T-helper 17 cell (primary cell): ENCODE results near the gene TIMM50. TPM values are rescaled to one million over a fixed set of nuclear protein-coding genes. Genes with fewer than 3 reads are reported as not detected.
A peak's percentile ranks its signal among the peaks of the same experiment; 100 is the strongest.
"Not testable (repeated sequence)": the region's sequence is repeated elsewhere in the genome, so short reads cannot be mapped to it uniquely, and the experiment has no call there.

Experiments
- ATAC-seq: fragments of 150-1000 bp; cut with Tn5 transposase; 2 replicates; pipeline ENCODE4 v1.10.0; 2021; ENCODE audit warnings: mild to moderate bottlenecking, moderate library complexity
- DNase-seq, 3 donors: peaks; one replicate each; pipeline versions ENCODE4 v3.0.0 to v3.0.0-alpha.2; 2020 to 2021
- H3K9me3 ChIP-seq: one replicate; pipeline ENCODE4 v1.7.0; 2013; ENCODE audit warnings: low read length, mild to moderate bottlenecking; ENCODE audit not compliant: control insufficient read depth, poor library complexity, severe bottlenecking
- H3K27ac Mint-ChIP-seq: one replicate; pipeline ENCODE4 v1.8.0; 2022; ENCODE audit warnings: mild to moderate bottlenecking, moderate library complexity, mixed read lengths
- H3K27me3 Mint-ChIP-seq: one replicate; pipeline ENCODE4 v1.8.0; 2022; ENCODE audit warnings: mixed read lengths
- H3K36me3 Mint-ChIP-seq: one replicate; pipeline ENCODE4 v1.8.0; 2022; ENCODE audit warnings: low read depth, mixed read lengths
- H3K4me1 Mint-ChIP-seq: one replicate; pipeline ENCODE4 v1.8.0; 2022; ENCODE audit warnings: mild to moderate bottlenecking, mixed read lengths
- H3K4me3 Mint-ChIP-seq: one replicate; pipeline ENCODE4 v1.8.0; 2022; ENCODE audit warnings: mild to moderate bottlenecking, moderate library complexity, mixed read lengths
- total RNA-seq, 4 donors: library from RNA in 2 of 4; stranded (reverse) in 2 of 4; gene quantifications; one replicate each; pipeline ENCODE4 v1.2.3 and lab custom pipeline; 2022 to 2026

The TIMM50 gene
- total RNA-seq, 2 donors from 2014 or later, result 44.9 to 53.0 TPM

GRCh38 chr19:39474139-39474620 lies 6.5 kb upstream of the TIMM50 start:
- Mint-ChIP-seq H3K27me3 (no peaks in the 10 kb centered on the region), H3K4me1 (peaks cover 9% of the 10 kb centered on the region), H3K4me3 (peak overlapping the region; percentile 64), H3K27ac (peak overlapping the region; percentile 83), H3K36me3 (peaks cover 13% of the 10 kb centered on the region)
- peak; percentile 53 to 76 (median 57) for DNase-seq
- ATAC-seq, result peak; percentile 80
- no peaks in the 10 kb centered on the region for H3K9me3 ChIP-seq

DNA sequence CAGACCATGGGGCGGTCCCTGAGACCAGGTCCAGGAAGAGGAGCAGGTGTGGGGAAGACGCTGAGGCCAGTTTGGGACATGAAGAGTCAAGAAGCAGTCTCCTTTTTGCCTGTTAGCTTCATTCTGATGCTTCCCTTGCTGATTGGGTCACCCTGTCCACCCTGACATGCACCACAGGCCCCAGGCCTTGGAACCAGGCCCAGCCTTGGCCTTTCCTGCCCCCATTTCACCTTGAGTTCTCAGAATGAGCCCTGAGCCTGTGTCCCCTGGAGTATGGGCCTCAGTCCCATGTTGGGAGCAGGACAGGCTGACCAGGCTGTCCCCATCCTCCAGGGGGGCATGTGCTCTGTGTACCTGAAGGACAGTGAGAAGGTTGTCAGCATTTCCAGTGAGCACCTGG lies 4.9 kb upstream of the TIMM50 start:
- no peaks in the 10 kb centered on the region for H3K9me3 ChIP-seq
- ATAC-seq (no peak), DNase-seq (no peak)
- Mint-ChIP-seq H3K27ac (peak overlapping the region; percentile 83), H3K27me3 (no peaks in the 10 kb centered on the region), H3K4me1 (peaks cover 11% of the 10 kb centered on the region), H3K4me3 (peak overlapping the region; percentile 2), H3K36me3 (peaks cover 9% of the 10 kb centered on the region)

DNA sequence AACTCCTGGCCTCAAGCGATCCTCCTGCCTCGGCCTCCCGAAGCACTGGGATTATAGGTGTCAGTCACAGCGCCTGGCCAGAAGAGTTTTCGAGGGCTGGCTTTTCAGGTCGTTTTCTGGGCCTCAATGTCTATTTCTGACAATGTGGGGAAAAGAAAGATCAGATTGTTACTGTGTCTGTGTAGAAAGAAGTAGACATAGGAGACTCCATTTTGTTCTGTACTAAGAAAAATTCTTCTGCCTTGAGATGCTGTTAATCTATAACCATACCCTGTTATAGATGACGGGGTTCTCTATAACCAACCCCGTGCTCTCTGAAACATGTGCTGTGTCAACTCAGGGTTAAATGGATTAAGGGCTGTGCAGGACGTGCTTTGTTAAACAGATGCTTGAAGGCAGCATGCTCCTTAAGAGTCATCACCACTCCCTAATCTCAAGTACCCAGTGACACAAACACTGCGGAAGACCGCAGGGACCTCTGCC lies 1.3 kb upstream of the TIMM50 start:
- not testable (repeated sequence) for DNase-seq, H3K4me3 Mint-ChIP-seq, H3K9me3 ChIP-seq, H3K36me3 Mint-ChIP-seq, H3K27me3 Mint-ChIP-seq, ATAC-seq
- Mint-ChIP-seq H3K27ac (peak overlapping the region; percentile 97), H3K4me1 (peaks cover 20% of the 10 kb centered on the region)

GRCh38 chr19:39479916-39480315 lies 722 bp upstream of the TIMM50 start:
- H3K9me3 ChIP-seq, result no peaks in the 10 kb centered on the region
- Mint-ChIP-seq H3K36me3 (peaks cover 4% of the 10 kb centered on the region), H3K4me1 (peaks cover 20% of the 10 kb centered on the region), H3K27ac (peak overlapping the region; percentile 97), H3K4me3 (peak overlapping the region; percentile 94), H3K27me3 (no peaks in the 10 kb centered on the region)
- DNase-seq (no peak), ATAC-seq (no peak)

DNA sequence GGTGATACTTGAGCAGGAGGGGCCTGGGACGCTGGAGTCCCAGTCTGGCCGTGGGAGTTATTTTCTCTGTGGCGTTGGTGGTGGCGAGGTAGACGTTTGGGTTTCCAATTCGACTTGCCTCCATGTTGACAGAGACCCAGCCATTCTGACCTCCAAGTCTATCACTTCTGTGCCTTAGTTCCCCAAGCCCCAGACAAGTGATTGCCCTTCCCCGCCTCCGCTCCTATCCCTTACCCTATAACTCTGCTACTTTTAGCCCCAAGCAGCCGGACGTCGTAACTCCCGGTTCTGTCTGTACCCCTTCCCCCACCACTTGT lies 549 bp downstream of the TIMM50 start:
- H3K4me1 Mint-ChIP-seq, result peaks cover 20% of the 10 kb centered on the region
- no peaks in the 10 kb centered on the region for H3K9me3 ChIP-seq
- peak overlapping the region; percentile 94 for H3K4me3 Mint-ChIP-seq
- peaks cover 4% of the 10 kb centered on the region for H3K36me3 Mint-ChIP-seq
- no peaks in the 10 kb centered on the region for H3K27me3 Mint-ChIP-seq
- no peak for DNase-seq
- ATAC-seq, result no peak
- H3K27ac Mint-ChIP-seq, result peak overlapping the region; percentile 97

- H3K9me3 ChIP-seq, result no peaks in the 10 kb centered on the region
- Mint-ChIP-seq H3K4me1 (peaks cover 22% of the 10 kb centered on the region), H3K27ac (peak overlapping the region; percentile 97), H3K36me3 (peaks cover 1% of the 10 kb centered on the region), H3K4me3 (peak overlapping the region; percentile 94), H3K27me3 (no peaks in the 10 kb centered on the region)
- ATAC-seq (no peak), DNase-seq (no peak)
Measured at GRCh38 chr19:39481676-39482075, 1.0 kb downstream of the TIMM50 start.

- H3K4me3 Mint-ChIP-seq, result no peak overlapping the region
- H3K36me3 Mint-ChIP-seq, result peaks cover 3% of the 10 kb centered on the region
- ATAC-seq, result no peak
- H3K4me1 Mint-ChIP-seq, result peaks cover 24% of the 10 kb centered on the region
- H3K27ac Mint-ChIP-seq, result no peak overlapping the region
- no peaks in the 10 kb centered on the region for H3K27me3 Mint-ChIP-seq
- no peak for DNase-seq
- no peaks in the 10 kb centered on the region for H3K9me3 ChIP-seq
Measured at GRCh38 chr19:39483141-39483540, 2.5 kb downstream of the TIMM50 start.

DNA sequence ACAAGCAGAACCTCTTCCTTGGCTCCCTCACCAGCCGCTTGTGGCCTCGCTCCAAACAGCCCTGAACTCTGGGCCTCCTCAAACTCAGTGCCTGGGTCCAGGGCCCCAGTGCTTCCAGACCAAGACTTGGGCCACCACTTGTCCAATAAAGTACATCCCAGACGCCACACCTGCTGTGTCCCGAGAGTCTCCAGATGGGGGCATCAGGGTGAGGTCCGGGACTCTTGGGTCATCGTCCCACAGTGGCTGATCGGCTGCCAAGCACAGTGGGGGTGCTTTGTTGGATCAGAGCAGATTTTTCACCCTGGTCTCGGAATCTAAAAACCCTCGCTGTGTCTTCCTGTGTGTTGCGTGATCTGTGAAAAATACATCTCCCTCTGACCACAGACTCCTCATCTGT lies 9.1 kb downstream of the TIMM50 start:
- Mint-ChIP-seq H3K36me3 (peaks cover 7% of the 10 kb centered on the region), H3K27ac (no peak overlapping the region)
- no peak for ATAC-seq

DNA sequence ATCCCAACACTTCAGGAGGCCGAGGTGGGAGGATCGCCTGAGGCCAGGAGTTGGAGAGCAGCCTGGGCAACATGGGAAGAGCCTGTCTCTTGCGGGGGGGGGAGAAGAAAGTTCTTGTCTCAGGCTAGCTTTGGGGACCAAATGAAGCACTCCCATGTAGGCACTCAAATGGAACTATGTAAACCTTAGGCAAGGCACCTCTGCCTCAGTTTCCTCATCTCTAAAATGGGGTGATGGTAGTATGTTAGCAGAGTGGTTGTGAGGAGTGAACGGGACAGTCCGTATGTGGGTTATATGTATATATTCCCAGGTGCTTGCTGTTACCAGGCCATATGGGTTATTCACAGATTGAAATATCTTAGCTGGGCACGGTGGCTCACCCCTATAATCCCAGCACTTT lies 11.6 kb downstream of the TIMM50 start:
- peaks cover 10% of the 10 kb centered on the region for H3K27me3 Mint-ChIP-seq
- no peak overlapping the region for H3K27ac Mint-ChIP-seq
- no peaks in the 10 kb centered on the region for H3K9me3 ChIP-seq
- DNase-seq (no peak), ATAC-seq (no peak)
- H3K4me3 Mint-ChIP-seq, result no peak overlapping the region
- H3K4me1 Mint-ChIP-seq, result peaks cover 2% of the 10 kb centered on the region
- peaks cover 6% of the 10 kb centered on the region for H3K36me3 Mint-ChIP-seq

More for the DNA sequence above, 9.1 kb downstream of the TIMM50 start:
- Mint-ChIP-seq H3K4me1 (peaks cover 6% of the 10 kb centered on the region), H3K4me3 (no peak overlapping the region), H3K27me3 (no peaks in the 10 kb centered on the region)
- no peak for DNase-seq
- no peaks in the 10 kb centered on the region for H3K9me3 ChIP-seq

- Mint-ChIP-seq H3K27ac (no peak overlapping the region), H3K36me3 (peaks cover 6% of the 10 kb centered on the region), H3K4me1 (peaks cover 2% of the 10 kb centered on the region), H3K27me3 (peaks cover 16% of the 10 kb centered on the region), H3K4me3 (no peak overlapping the region)
- ATAC-seq, result no peak
- H3K9me3 ChIP-seq, result no peaks in the 10 kb centered on the region
- no peak for DNase-seq
Measured at GRCh38 chr19:39492788-39493187, 12.2 kb downstream of the TIMM50 start.

- DNase-seq, result no peak
- peaks cover 12% of the 10 kb centered on the region for H3K4me1 Mint-ChIP-seq
- H3K36me3 Mint-ChIP-seq, result peaks cover 8% of the 10 kb centered on the region
- H3K27ac Mint-ChIP-seq, result no peak overlapping the region
- H3K9me3 ChIP-seq, result no peaks in the 10 kb centered on the region
- ATAC-seq, result no peak
- no peak overlapping the region for H3K4me3 Mint-ChIP-seq
- H3K27me3 Mint-ChIP-seq, result peaks cover 31% of the 10 kb centered on the region
Measured at GRCh38 chr19:39494661-39495060, 14.0 kb downstream of the TIMM50 start.

DNA sequence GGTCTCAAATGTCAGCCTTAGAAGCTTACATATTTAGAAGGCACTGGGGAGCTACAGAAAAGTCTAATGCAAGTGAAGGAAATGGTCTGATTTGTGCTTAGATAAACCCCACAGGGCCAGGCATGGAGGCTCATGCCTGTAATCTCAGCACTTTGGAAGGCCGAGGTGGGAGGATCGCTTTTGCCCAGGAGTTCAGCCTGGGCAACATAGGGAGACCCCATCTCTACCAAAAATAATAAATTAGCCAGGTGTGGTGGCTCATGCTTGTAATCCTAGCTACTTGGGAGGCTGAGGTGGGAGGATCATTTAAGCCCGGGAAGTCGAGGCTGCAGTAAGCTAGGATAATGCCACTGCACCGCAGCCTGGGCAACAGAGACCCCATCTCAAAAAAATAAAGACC lies 15.4 kb downstream of the TIMM50 start:
- DNase-seq (no peak), ATAC-seq (no peak)
- peak overlapping the region; percentile 15 for H3K4me3 Mint-ChIP-seq
- H3K9me3 ChIP-seq, result no peaks in the 10 kb centered on the region
- no peak overlapping the region for H3K27ac Mint-ChIP-seq
- peaks cover 18% of the 10 kb centered on the region for H3K4me1 Mint-ChIP-seq
- peaks cover 15% of the 10 kb centered on the region for H3K36me3 Mint-ChIP-seq
- peaks cover 45% of the 10 kb centered on the region for H3K27me3 Mint-ChIP-seq

GRCh38 chr19:39497701-39497995 lies 17.0 kb downstream of the TIMM50 start:
- peaks cover 15% of the 10 kb centered on the region for H3K36me3 Mint-ChIP-seq
- H3K4me3 Mint-ChIP-seq, result no peak overlapping the region
- DNase-seq (no peak), ATAC-seq (no peak)
- H3K27ac Mint-ChIP-seq, result peak overlapping the region; percentile 27
- H3K9me3 ChIP-seq, result no peaks in the 10 kb centered on the region
- peaks cover 18% of the 10 kb centered on the region for H3K4me1 Mint-ChIP-seq
- peaks cover 52% of the 10 kb centered on the region for H3K27me3 Mint-ChIP-seq

- Mint-ChIP-seq H3K27ac (peak overlapping the region; percentile 27), H3K27me3 (peaks cover 52% of the 10 kb centered on the region), H3K4me1 (peaks cover 20% of the 10 kb centered on the region), H3K4me3 (peak overlapping the region; percentile 83), H3K36me3 (peaks cover 15% of the 10 kb centered on the region)
- H3K9me3 ChIP-seq, result no peaks in the 10 kb centered on the region
- no peak for DNase-seq
- ATAC-seq, result peak; percentile 44
Measured at GRCh38 chr19:39497996-39498797, 17.6 kb downstream of the TIMM50 start.
